Osteocyte (in vitro differentiated cells): Measurements from ENCODE around the gene GPR146. TPM values are rescaled to one million over a fixed set of nuclear protein-coding genes. Genes with fewer than 3 reads are reported as not detected.

Experiments
- DNase-seq: peaks from one replicate; pipeline ENCODE4 v3.0.0; 2021; ENCODE audit warnings: mixed read lengths; ENCODE audit not compliant: unreplicated experiment; ENCODE audit errors: extremely low spot score
- H3K27ac Mint-ChIP-seq: one replicate; pipeline ENCODE4 v1.8.0; 2021; ENCODE audit warnings: mild to moderate bottlenecking, mixed read lengths; ENCODE audit not compliant: unreplicated experiment
- H3K27me3 Mint-ChIP-seq: one replicate; pipeline ENCODE4 v1.8.0; 2021; ENCODE audit warnings: mixed read lengths; ENCODE audit not compliant: unreplicated experiment
- H3K36me3 Mint-ChIP-seq: one replicate; pipeline ENCODE4 v1.8.0; 2021; ENCODE audit warnings: mixed read lengths; ENCODE audit not compliant: unreplicated experiment
- H3K4me1 Mint-ChIP-seq: one replicate; pipeline ENCODE4 v1.8.0; 2021; ENCODE audit warnings: mixed read lengths; ENCODE audit not compliant: unreplicated experiment
- H3K4me3 Mint-ChIP-seq: one replicate; pipeline ENCODE4 v1.8.0; 2021; ENCODE audit warnings: mild to moderate bottlenecking, moderate library complexity, mixed read lengths; ENCODE audit not compliant: unreplicated experiment
- H3K9me3 Mint-ChIP-seq: one replicate; pipeline ENCODE4 v1.8.0; 2021; ENCODE audit warnings: mixed read lengths; ENCODE audit not compliant: unreplicated experiment
- total RNA-seq: library from RNA; stranded (reverse); gene quantifications from 2 replicates; pipeline ENCODE4 v1.2.1, GENCODE V29; 2021
- TF ChIP-seq, protein P1 (sequence below): fragments of 200-600 bp; sonication (generic); IDR thresholded peaks from 2 replicates; pipeline ENCODE4 v1.5.0; 2021; ENCODE audit warnings: antibody characterized with exemption, mild to moderate bottlenecking, moderate library complexity

The GPR146 gene
- total RNA-seq, 1 donor from 2014 or later = 2.8 TPM

DNA sequence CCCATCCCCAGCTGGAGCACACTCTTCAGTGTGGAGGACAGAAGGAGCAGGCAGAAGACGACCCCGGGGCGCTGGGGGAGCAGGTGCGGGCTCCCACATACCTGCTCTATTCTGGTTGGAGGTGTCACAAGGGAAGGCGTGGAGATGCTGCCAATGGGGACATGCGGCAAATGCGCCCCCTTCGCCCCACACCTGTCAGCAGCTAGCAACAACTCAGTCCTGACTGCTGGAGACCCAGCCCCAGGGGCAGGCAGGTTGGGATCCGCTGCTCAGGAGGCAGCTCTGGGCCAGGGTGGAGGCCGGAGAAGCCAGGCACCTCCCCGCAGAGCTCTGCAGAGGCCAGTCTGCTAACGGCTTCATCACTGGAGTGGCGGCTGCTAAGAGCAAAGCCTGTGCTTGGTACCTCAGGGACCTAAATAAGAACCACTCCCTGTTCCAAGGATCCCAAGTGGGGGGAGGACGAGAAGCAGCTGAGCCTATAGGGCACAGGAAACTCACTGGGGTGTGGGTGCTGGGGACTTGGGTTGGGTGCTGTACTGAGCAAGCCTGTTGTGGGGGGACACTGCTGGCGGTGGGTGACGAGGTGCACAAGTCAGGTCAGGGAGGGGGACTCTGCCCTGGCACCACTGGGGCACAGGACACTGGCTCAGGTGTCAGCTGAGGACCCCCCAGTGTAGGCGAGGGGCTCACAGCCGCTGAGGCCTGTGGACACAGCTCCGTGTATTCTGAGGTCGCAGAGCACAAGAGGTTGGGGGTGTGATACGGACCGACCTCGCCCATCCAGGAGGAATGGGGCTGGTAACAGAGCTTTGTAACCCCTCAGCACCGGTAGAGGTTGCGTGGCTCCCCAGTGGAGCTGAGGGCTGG, 19.2 kb upstream of the GPR146 start:
- DNase-seq = no peak
- peaks cover 9% of the 10 kb centered on the region for H3K36me3 Mint-ChIP-seq
- no peaks in the 10 kb centered on the region for H3K27me3 Mint-ChIP-seq
- no peak overlapping the region for H3K27ac Mint-ChIP-seq
- H3K4me3 Mint-ChIP-seq = no peak overlapping the region
- H3K4me1 Mint-ChIP-seq = peaks cover 19% of the 10 kb centered on the region
- TF ChIP-seq, protein P1, sequence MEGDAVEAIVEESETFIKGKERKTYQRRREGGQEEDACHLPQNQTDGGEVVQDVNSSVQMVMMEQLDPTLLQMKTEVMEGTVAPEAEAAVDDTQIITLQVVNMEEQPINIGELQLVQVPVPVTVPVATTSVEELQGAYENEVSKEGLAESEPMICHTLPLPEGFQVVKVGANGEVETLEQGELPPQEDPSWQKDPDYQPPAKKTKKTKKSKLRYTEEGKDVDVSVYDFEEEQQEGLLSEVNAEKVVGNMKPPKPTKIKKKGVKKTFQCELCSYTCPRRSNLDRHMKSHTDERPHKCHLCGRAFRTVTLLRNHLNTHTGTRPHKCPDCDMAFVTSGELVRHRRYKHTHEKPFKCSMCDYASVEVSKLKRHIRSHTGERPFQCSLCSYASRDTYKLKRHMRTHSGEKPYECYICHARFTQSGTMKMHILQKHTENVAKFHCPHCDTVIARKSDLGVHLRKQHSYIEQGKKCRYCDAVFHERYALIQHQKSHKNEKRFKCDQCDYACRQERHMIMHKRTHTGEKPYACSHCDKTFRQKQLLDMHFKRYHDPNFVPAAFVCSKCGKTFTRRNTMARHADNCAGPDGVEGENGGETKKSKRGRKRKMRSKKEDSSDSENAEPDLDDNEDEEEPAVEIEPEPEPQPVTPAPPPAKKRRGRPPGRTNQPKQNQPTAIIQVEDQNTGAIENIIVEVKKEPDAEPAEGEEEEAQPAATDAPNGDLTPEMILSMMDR = no peak
- H3K9me3 Mint-ChIP-seq = no peaks in the 10 kb centered on the region

DNA sequence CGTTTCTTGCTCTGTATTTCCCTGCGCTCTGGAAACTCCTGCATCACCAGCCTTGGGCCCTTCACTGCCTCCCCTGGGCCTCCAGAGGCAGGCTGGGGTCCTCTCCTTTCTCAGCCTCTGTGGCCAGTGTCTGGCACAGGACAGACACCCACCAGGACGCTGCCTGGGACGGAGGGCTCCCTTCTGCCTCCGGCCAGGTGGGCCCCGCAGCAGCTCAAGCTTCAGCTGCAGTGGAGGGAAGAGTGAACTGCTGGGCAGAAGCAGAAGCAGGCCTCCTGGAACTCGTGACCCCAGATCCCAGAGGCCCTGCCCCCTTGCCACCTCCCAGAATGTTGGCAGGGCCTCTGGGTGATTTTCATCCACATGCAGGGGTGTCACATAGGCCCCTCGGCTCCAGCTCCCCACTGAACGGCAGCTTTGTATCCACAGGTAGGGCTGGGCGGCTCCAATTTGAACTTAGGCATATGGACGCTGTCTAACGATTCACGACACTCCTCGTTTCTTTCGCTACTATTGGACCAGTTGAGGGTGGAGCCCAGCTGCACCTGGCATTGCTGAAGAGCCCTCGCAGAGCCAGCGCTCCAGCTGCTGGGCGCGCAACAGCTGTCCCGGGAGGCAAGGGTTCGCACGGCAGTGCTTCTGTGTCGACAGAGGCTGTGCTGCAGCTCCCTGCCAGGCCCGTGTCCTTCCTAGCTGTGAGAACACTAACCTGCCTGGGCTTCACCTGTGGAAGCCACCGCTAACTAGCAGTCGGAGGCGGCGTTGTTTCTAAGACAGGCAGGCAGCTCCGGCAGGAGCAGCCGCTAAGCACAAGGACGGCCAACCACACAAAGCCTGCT, 18.4 kb upstream of the GPR146 start:
- H3K27me3 Mint-ChIP-seq = no peaks in the 10 kb centered on the region
- DNase-seq = no peak

DNA sequence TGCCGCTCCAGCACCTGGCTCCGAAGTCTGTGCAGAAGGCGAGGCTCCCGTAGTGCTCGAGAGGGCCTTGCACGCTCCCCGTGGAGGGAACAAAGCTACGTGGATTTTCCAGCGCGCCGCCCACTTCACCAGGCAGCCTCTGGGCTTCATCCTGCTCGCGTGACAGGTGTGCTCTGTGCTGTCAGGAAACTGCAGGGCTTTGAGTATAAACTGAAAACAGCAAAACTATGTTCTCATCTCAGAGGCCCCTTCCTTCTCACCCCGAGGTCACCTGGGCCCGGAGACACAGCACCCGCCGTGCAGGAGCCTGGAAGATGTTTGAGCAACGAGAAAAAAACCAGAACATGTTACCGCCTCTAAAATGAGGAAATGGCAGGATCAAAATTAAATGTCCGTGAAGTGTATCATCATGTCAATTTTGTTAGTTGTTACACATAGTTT, 17.6 kb upstream of the GPR146 start:
- no peaks in the 10 kb centered on the region for H3K27me3 Mint-ChIP-seq
- no peaks in the 10 kb centered on the region for H3K9me3 Mint-ChIP-seq
- no peak for DNase-seq
- peaks cover 19% of the 10 kb centered on the region for H3K4me1 Mint-ChIP-seq
- peak overlapping the region; percentile 85 for H3K27ac Mint-ChIP-seq
- peaks cover 9% of the 10 kb centered on the region for H3K36me3 Mint-ChIP-seq
- TF ChIP-seq, protein P1 = no peak
- H3K4me3 Mint-ChIP-seq = peak overlapping the region; percentile 80

More for the DNA sequence above, 18.4 kb upstream of the GPR146 start:
- H3K4me3 Mint-ChIP-seq = peak overlapping the region; percentile 22
- peaks cover 9% of the 10 kb centered on the region for H3K36me3 Mint-ChIP-seq
- TF ChIP-seq, protein P1 = no peak
- H3K4me1 Mint-ChIP-seq = peaks cover 19% of the 10 kb centered on the region
- H3K9me3 Mint-ChIP-seq = no peaks in the 10 kb centered on the region
- no peak overlapping the region for H3K27ac Mint-ChIP-seq

DNA sequence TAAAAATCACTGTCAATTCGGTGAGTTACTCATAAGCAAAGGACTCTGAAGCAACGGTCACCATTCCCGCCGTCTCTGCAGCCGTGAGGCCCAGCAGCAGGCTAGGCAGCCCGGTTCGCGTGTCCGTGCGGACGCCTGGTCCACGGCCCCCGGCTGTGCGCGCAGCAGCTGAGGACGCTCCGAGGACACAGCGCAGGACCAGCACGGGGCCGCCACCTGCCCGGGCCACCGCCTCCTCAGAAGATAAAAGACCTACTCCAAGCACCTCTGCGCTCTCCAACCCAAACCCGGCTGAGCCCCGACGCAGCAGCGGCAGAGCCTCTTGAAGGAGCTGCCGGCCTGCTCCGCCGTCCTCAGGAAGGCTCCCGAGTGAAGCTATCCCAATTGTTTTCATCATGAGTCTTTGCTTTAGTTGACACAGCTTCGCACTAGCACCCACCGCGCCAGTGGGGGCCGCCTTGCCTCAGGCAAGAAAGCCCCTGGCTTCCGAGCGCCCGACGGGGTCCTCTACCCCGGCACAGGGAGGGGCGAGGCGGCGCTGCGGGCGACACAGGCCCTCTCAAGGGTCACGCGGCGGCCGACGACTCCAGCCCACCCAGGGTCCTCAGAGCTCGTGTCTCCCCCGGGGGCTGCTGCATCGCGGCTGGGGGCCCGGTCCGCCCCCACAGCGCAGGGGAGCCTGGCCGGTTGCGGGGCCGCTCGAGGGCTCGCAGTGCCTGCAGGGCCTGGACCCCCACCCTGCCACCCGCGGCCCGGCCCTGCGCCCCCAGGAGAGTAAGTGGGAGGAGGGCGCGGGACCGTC, 16.9 kb upstream of the GPR146 start:
- TF ChIP-seq, protein P1 = no peak
- H3K36me3 Mint-ChIP-seq = peaks cover 8% of the 10 kb centered on the region
- no peaks in the 10 kb centered on the region for H3K27me3 Mint-ChIP-seq
- peak overlapping the region; percentile 85 for H3K27ac Mint-ChIP-seq
- DNase-seq = no peak
- no peaks in the 10 kb centered on the region for H3K9me3 Mint-ChIP-seq
- H3K4me1 Mint-ChIP-seq = peaks cover 19% of the 10 kb centered on the region
- H3K4me3 Mint-ChIP-seq = peak overlapping the region; percentile 80
